Stimulated activated naive CD4-positive, alpha-beta T cell treated with Interleukin-2 at 50 U/mL for 16 hours (primary cell): ENCODE measurements around the gene ARHGDIA.
A peak's percentile ranks its signal among the peaks of the same experiment; 100 is the strongest.

Experiments
- DNase-seq: peaks from one replicate; lab custom pipeline; 2025; lab: John Stamatoyannopoulos, UW

ARHGDIA gene

GRCh38 chr17:81863833-81864768, 7.0 kb downstream of the ARHGDIA start:
- DNase-seq, result no peak

- DNase-seq, result no peak
These were observed 7.9 kb downstream of the ARHGDIA start for GRCh38 chr17:81863123-81863675.

- peak; percentile 100 for DNase-seq
These were observed 10.2 kb downstream of the ARHGDIA start for GRCh38 chr17:81860756-81861568.

GRCh38 chr17:81859906-81860755, 11.0 kb downstream of the ARHGDIA start, which contains the start of gene P4HB:
Gene P4HB, minus strand, starts transcription at chr17:81860535. Its CDS starts 64 bp downstream, at chr17:81860471.
- no peak for DNase-seq

- no peak for DNase-seq
These were observed 11.9 kb downstream of the ARHGDIA start for GRCh38 chr17:81858967-81859905.

GRCh38 chr17:81858170-81858966, 12.8 kb downstream of the ARHGDIA start:
- DNase-seq, result no peak

GRCh38 chr17:81854974-81855774, 16.0 kb downstream of the ARHGDIA start:
- DNase-seq, result no peak

GRCh38 chr17:81852237-81852636, 18.9 kb downstream of the ARHGDIA start:
- no peak for DNase-seq

GRCh38 chr17:81851423-81851822, 19.7 kb downstream of the ARHGDIA start:
- no peak for DNase-seq

- DNase-seq, result no peak
These were observed 21.7 kb downstream of the ARHGDIA start for GRCh38 chr17:81849457-81849856.

- DNase-seq, result no peak
These were observed 24.1 kb downstream of the ARHGDIA start for GRCh38 chr17:81846743-81847689.

GRCh38 chr17:81845881-81846742, 25.0 kb downstream of the ARHGDIA start:
- DNase-seq, result no peak

GRCh38 chr17:81845361-81845760, 25.8 kb downstream of the ARHGDIA start:
- DNase-seq, result no peak

- no peak for DNase-seq
These were observed 26.2 kb downstream of the ARHGDIA start for GRCh38 chr17:81844887-81845286.

GRCh38 chr17:81844327-81844851, 26.7 kb downstream of the ARHGDIA start:
- DNase-seq, result no peak

- DNase-seq, result no peak
These were observed 27.3 kb downstream of the ARHGDIA start for GRCh38 chr17:81843713-81844326.
